Stimulated activated CD8-positive, alpha-beta memory T cell treated with anti-CD3 and anti-CD28 coated beads, Interleukin-7, amount 100 ng/mL, for 4 hours (primary cell): ENCODE data around the gene GABRD.

Experiments
- DNase-seq, 2 donors: peaks; one replicate each; pipeline ENCODE4 v3.0.0-alpha.2; 2020; ENCODE audit warnings: low read depth in 2 of 2

GABRD gene

GRCh38 chr1:2053784-2054376 is 34.7 kb downstream of the GABRD start:
- DNase-seq: no peak

- no peak for DNase-seq
Observed at GRCh38 chr1:2054560-2054959, 35.4 kb downstream of the GABRD start.

- DNase-seq: no peak
Observed at GRCh38 chr1:2055911-2056575, 36.9 kb downstream of the GABRD start.

- no peak for DNase-seq
Observed at GRCh38 chr1:2056955-2057590, 37.9 kb downstream of the GABRD start.

GRCh38 chr1:2059290-2059953 is 40.3 kb downstream of the GABRD start:
- no peak for DNase-seq

GRCh38 chr1:2060072-2060471 is 40.9 kb downstream of the GABRD start:
- DNase-seq: no peak

GRCh38 chr1:2060535-2060934 is 41.4 kb downstream of the GABRD start:
- no peak for DNase-seq

GRCh38 chr1:2061065-2061778 is 42.1 kb downstream of the GABRD start:
- DNase-seq: no peak

- DNase-seq: no peak
Observed at GRCh38 chr1:2065699-2066098, 46.6 kb downstream of the GABRD start.

GRCh38 chr1:2067393-2067792 is 48.2 kb downstream of the GABRD start:
- DNase-seq: no peak

GRCh38 chr1:2067981-2068380 is 48.8 kb downstream of the GABRD start:
- DNase-seq: no peak

GRCh38 chr1:2068951-2069350 is 49.8 kb downstream of the GABRD start:
- no peak for DNase-seq

- DNase-seq: no peak
Observed at GRCh38 chr1:2070016-2070415, 50.9 kb downstream of the GABRD start.

- DNase-seq: no peak
Observed at GRCh38 chr1:2070800-2071530, 51.8 kb downstream of the GABRD start.

- no peak for DNase-seq
Observed at GRCh38 chr1:2072109-2072806, 53.1 kb downstream of the GABRD start.

- DNase-seq: no peak
Observed at GRCh38 chr1:2072891-2073290, 53.7 kb downstream of the GABRD start.

GRCh38 chr1:2073382-2074230 is 54.5 kb downstream of the GABRD start:
- no peak for DNase-seq

GRCh38 chr1:2074396-2074795 is 55.3 kb downstream of the GABRD start:
- no peak for DNase-seq

- DNase-seq: no peak
Observed at GRCh38 chr1:2074944-2075740, 56.0 kb downstream of the GABRD start.
